ENCODE results near the gene CDH10. TPM values are rescaled to one million over a fixed set of nuclear protein-coding genes. Genes with fewer than 3 reads are reported as not detected.

The CDH10 gene
- total and polyA plus RNA-seq, 3 experiments from 2014 or later: not detected

- H3K4me3 Mint-ChIP-seq: no peak overlapping the region
- H3K36me3 Mint-ChIP-seq: no peaks in the 10 kb centered on the region
- POLR2A ChIA-PET: no interaction called here
- H3K27ac Mint-ChIP-seq: no peak overlapping the region
- Histone ChIP-seq H3K9me3 (ENCODE audit: low read length) (no peaks in the 10 kb centered on the region), H3K4me3 (ENCODE audit: low read length) (no peak overlapping the region), H3K36me3 (ENCODE audit: insufficient read depth, low read length) (no peaks in the 10 kb centered on the region), H3K27ac (ENCODE audit: low read depth, low read length) (no peak overlapping the region), H3K27me3 (ENCODE audit: insufficient read depth, low read length, poor library complexity, severe bottlenecking) (no peaks in the 10 kb centered on the region), H3K4me1 (ENCODE audit: insufficient read depth, low read length) (no peaks in the 10 kb centered on the region)
- no peaks in the 10 kb centered on the region for H3K27me3 Mint-ChIP-seq
- CTCF ChIA-PET: no interaction called here
- peaks cover 0 to 30% (median 12%) of the 10 kb centered on the region in 5 donors for H3K9me3 Mint-ChIP-seq
- DNase-seq: no peak
- H3K4me1 Mint-ChIP-seq: no peaks in the 10 kb centered on the region
These were observed 109.1 kb downstream of the CDH10 start for GRCh38 chr5:24535646-24536045.

GRCh38 chr5:24530906-24531305 is 113.9 kb downstream of the CDH10 start:
- POLR2A ChIA-PET: no interaction called here
- no peaks in the 10 kb centered on the region for H3K4me1 Mint-ChIP-seq

GRCh38 chr5:24525414-24525813 is 119.4 kb downstream of the CDH10 start:
- Mint-ChIP-seq H3K9me3 (peaks cover 3 to 19% (median 16%) of the 10 kb centered on the region in 5 donors), H3K27me3 (no peaks in the 10 kb centered on the region), H3K4me1 (no peaks in the 10 kb centered on the region), H3K36me3 (no peaks in the 10 kb centered on the region), H3K27ac (no peak overlapping the region), H3K4me3 (no peak overlapping the region)
- DNase-seq: no peak
- no peak overlapping the region for H3K4me3 ChIP-seq (ENCODE audit: low read length)
- POLR2A ChIA-PET: no interaction called here
- no peaks in the 10 kb centered on the region for H3K4me1 ChIP-seq (ENCODE audit: insufficient read depth, low read length)
- no peaks in the 10 kb centered on the region for H3K9me3 ChIP-seq (ENCODE audit: low read length)
- CTCF ChIA-PET: interaction anchor here (0.6 kb wide), 1 partner anchor 166 kb away, joined by 3 read pairs; no protein-coding TSS in a partner anchor
- H3K27ac ChIP-seq (ENCODE audit: low read depth, low read length): no peak overlapping the region
- no peaks in the 10 kb centered on the region for H3K36me3 ChIP-seq (ENCODE audit: insufficient read depth, low read length)
- no peaks in the 10 kb centered on the region for H3K27me3 ChIP-seq (ENCODE audit: insufficient read depth, low read length, poor library complexity, severe bottlenecking)

More at GRCh38 chr5:24530906-24531305, 113.9 kb downstream of the CDH10 start:
- H3K27me3 ChIP-seq (ENCODE audit: insufficient read depth, low read length, poor library complexity, severe bottlenecking): no peaks in the 10 kb centered on the region
- no peaks in the 10 kb centered on the region for H3K36me3 ChIP-seq (ENCODE audit: insufficient read depth, low read length)
- CTCF ChIA-PET: no interaction called here
- H3K27ac ChIP-seq (ENCODE audit: low read depth, low read length): no peak overlapping the region
- Mint-ChIP-seq H3K9me3 (peaks cover 0 to 36% (median 10%) of the 10 kb centered on the region in 5 donors), H3K36me3 (no peaks in the 10 kb centered on the region), H3K27me3 (no peaks in the 10 kb centered on the region), H3K4me3 (no peak overlapping the region), H3K27ac (no peak overlapping the region)
- no peak overlapping the region for H3K4me3 ChIP-seq (ENCODE audit: low read length)
- no peak for DNase-seq
- H3K9me3 ChIP-seq (ENCODE audit: low read length): no peaks in the 10 kb centered on the region
- no peaks in the 10 kb centered on the region for H3K4me1 ChIP-seq (ENCODE audit: insufficient read depth, low read length)

GRCh38 chr5:24512423-24512822 is 132.4 kb downstream of the CDH10 start:
- no peaks in the 10 kb centered on the region for H3K36me3 ChIP-seq (ENCODE audit: insufficient read depth, low read length)
- Mint-ChIP-seq H3K27ac (no peak overlapping the region), H3K4me1 (no peaks in the 10 kb centered on the region), H3K36me3 (no peaks in the 10 kb centered on the region), H3K4me3 (no peak overlapping the region), H3K9me3 (peaks cover 4 to 19% (median 13%) of the 10 kb centered on the region in 5 donors), H3K27me3 (peaks cover 0 to 2% of the 10 kb centered on the region in 2 donors)
- CTCF ChIA-PET: no interaction called here
- POLR2A ChIA-PET: no interaction called here
- H3K27me3 ChIP-seq (ENCODE audit: insufficient read depth, low read length, poor library complexity, severe bottlenecking): no peaks in the 10 kb centered on the region
- no peak overlapping the region for H3K27ac ChIP-seq (ENCODE audit: low read depth, low read length)
- H3K4me3 ChIP-seq (ENCODE audit: low read length): no peak overlapping the region
- DNase-seq: no peak
- no peaks in the 10 kb centered on the region for H3K4me1 ChIP-seq (ENCODE audit: insufficient read depth, low read length)
- no peaks in the 10 kb centered on the region for H3K9me3 ChIP-seq (ENCODE audit: low read length)

- no peak for DNase-seq
- Histone ChIP-seq H3K27me3 (ENCODE audit: insufficient read depth, low read length, poor library complexity, severe bottlenecking) (no peaks in the 10 kb centered on the region), H3K36me3 (ENCODE audit: insufficient read depth, low read length) (no peaks in the 10 kb centered on the region), H3K9me3 (ENCODE audit: low read length) (no peaks in the 10 kb centered on the region), H3K4me3 (ENCODE audit: low read length) (no peak overlapping the region), H3K4me1 (ENCODE audit: insufficient read depth, low read length) (no peaks in the 10 kb centered on the region), H3K27ac (ENCODE audit: low read depth, low read length) (no peak overlapping the region)
- no peak overlapping the region for H3K27ac Mint-ChIP-seq
- no peaks in the 10 kb centered on the region for H3K4me1 Mint-ChIP-seq
- peaks cover 0 to 2% of the 10 kb centered on the region in 2 donors for H3K27me3 Mint-ChIP-seq
- POLR2A ChIA-PET: no interaction called here
- no peaks in the 10 kb centered on the region for H3K36me3 Mint-ChIP-seq
- CTCF ChIA-PET: no interaction called here
- H3K9me3 Mint-ChIP-seq: peaks cover 6 to 25% (median 10%) of the 10 kb centered on the region in 5 donors
- no peak overlapping the region for H3K4me3 Mint-ChIP-seq
These were observed 134.2 kb downstream of the CDH10 start for GRCh38 chr5:24510523-24510988.

GRCh38 chr5:24509943-24510342 is 134.8 kb downstream of the CDH10 start:
- Mint-ChIP-seq H3K4me3 (no peak overlapping the region), H3K27ac (no peak overlapping the region), H3K4me1 (no peaks in the 10 kb centered on the region)

GRCh38 chr5:24505258-24505657 is 139.5 kb downstream of the CDH10 start:
- Mint-ChIP-seq H3K27ac (no peak overlapping the region), H3K4me1 (no peaks in the 10 kb centered on the region), H3K9me3 (peaks cover 4 to 30% (median 7%) of the 10 kb centered on the region in 5 donors), H3K4me3 (no peak overlapping the region), H3K27me3 (no peaks in the 10 kb centered on the region), H3K36me3 (no peaks in the 10 kb centered on the region)
- H3K27ac ChIP-seq (ENCODE audit: low read depth, low read length): no peak overlapping the region
- H3K4me1 ChIP-seq (ENCODE audit: insufficient read depth, low read length): no peaks in the 10 kb centered on the region
- ChIA-PET CTCF (no interaction called here), POLR2A (no interaction called here)
- no peaks in the 10 kb centered on the region for H3K27me3 ChIP-seq (ENCODE audit: insufficient read depth, low read length, poor library complexity, severe bottlenecking)
- no peak overlapping the region for H3K4me3 ChIP-seq (ENCODE audit: low read length)
- H3K9me3 ChIP-seq (ENCODE audit: low read length): no peaks in the 10 kb centered on the region
- no peaks in the 10 kb centered on the region for H3K36me3 ChIP-seq (ENCODE audit: insufficient read depth, low read length)
- DNase-seq: no peak

More at GRCh38 chr5:24509943-24510342, 134.8 kb downstream of the CDH10 start:
- ChIA-PET POLR2A (no interaction called here), CTCF (no interaction called here)
- Histone ChIP-seq H3K9me3 (ENCODE audit: low read length) (no peaks in the 10 kb centered on the region), H3K27ac (ENCODE audit: low read depth, low read length) (no peak overlapping the region), H3K4me1 (ENCODE audit: insufficient read depth, low read length) (no peaks in the 10 kb centered on the region), H3K4me3 (ENCODE audit: low read length) (no peak overlapping the region), H3K36me3 (ENCODE audit: insufficient read depth, low read length) (no peaks in the 10 kb centered on the region), H3K27me3 (ENCODE audit: insufficient read depth, low read length, poor library complexity, severe bottlenecking) (no peaks in the 10 kb centered on the region)
- Mint-ChIP-seq H3K36me3 (no peaks in the 10 kb centered on the region), H3K9me3 (peaks cover 6 to 25% (median 10%) of the 10 kb centered on the region in 5 donors), H3K27me3 (peaks cover 0 to 2% of the 10 kb centered on the region in 2 donors)
- no peak for DNase-seq

GRCh38 chr5:24497591-24498157 is 147.1 kb downstream of the CDH10 start:
- Mint-ChIP-seq H3K9me3 (peaks cover 8 to 22% (median 9%) of the 10 kb centered on the region in 5 donors), H3K4me3 (no peak overlapping the region), H3K4me1 (no peaks in the 10 kb centered on the region), H3K27me3 (no peaks in the 10 kb centered on the region), H3K27ac (no peak overlapping the region), H3K36me3 (no peaks in the 10 kb centered on the region)
- no peak for DNase-seq
- Histone ChIP-seq H3K9me3 (ENCODE audit: low read length) (no peaks in the 10 kb centered on the region), H3K36me3 (ENCODE audit: insufficient read depth, low read length) (no peaks in the 10 kb centered on the region), H3K27me3 (ENCODE audit: insufficient read depth, low read length, poor library complexity, severe bottlenecking) (no peaks in the 10 kb centered on the region), H3K27ac (ENCODE audit: low read depth, low read length) (no peak overlapping the region), H3K4me3 (ENCODE audit: low read length) (no peak overlapping the region), H3K4me1 (ENCODE audit: insufficient read depth, low read length) (no peaks in the 10 kb centered on the region)
- CTCF ChIA-PET: no interaction called here
- POLR2A ChIA-PET: no interaction called here

Measured in CD8-positive, alpha-beta memory T cell (primary cell).